ENCODE measurements around the gene ZGRF1.

Gene ZGRF1

DNA sequence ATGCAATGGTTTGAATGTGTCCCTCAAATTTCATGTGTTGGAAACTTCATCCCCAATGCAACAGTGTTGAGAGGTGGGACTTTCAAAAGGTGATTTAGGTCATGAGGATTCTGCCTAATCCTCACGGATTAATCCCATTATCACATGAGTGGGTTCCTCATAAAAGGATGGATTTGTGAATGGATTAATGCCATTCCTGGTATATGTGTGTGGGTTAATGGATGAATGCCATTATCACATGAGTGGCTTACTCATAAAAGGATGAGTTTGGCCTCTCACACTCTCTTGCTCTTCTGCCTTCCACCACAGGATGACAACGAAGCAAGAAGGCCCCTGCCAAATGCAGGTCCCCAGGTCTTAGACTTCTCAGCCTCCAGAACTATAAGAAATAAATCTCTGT lies 90.2 kb downstream of the ZGRF1 start:
- Histone ChIP-seq H3K9me3 (no peaks in the 10 kb centered on the region), H3K36me3 (no peaks in the 10 kb centered on the region), H3K4me1 (no peaks in the 10 kb centered on the region), H3K27me3 (no peaks in the 10 kb centered on the region), H3K4me3 (ENCODE audit: low read depth, low read length) (no peak overlapping the region)
- DNase-seq, result no peak
- TF ChIP-seq, protein P1, sequence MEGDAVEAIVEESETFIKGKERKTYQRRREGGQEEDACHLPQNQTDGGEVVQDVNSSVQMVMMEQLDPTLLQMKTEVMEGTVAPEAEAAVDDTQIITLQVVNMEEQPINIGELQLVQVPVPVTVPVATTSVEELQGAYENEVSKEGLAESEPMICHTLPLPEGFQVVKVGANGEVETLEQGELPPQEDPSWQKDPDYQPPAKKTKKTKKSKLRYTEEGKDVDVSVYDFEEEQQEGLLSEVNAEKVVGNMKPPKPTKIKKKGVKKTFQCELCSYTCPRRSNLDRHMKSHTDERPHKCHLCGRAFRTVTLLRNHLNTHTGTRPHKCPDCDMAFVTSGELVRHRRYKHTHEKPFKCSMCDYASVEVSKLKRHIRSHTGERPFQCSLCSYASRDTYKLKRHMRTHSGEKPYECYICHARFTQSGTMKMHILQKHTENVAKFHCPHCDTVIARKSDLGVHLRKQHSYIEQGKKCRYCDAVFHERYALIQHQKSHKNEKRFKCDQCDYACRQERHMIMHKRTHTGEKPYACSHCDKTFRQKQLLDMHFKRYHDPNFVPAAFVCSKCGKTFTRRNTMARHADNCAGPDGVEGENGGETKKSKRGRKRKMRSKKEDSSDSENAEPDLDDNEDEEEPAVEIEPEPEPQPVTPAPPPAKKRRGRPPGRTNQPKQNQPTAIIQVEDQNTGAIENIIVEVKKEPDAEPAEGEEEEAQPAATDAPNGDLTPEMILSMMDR (IDR thresholded peaks at IDR 0.05; ENCODE audit: low read depth, low read length), result no peak

DNA sequence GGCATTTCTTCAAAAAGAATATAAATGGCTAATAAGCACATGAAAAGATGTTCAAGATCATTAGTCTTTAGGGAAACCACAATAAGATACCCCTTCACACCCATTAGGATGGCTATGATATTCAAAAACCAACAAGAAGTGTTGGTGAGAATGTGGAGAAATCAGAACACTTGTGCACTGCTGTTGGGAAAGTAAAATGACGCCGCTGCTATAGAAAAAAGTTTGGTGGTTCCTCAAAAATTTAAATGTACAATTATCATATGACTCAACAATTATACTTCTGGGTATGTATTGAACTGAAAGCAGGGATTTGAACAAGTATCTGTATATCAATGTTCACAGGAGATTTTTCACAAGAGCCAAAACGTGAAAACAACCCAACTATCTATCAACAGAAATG lies 91.4 kb downstream of the ZGRF1 start:
- H3K36me3 ChIP-seq, result no peaks in the 10 kb centered on the region

DNA sequence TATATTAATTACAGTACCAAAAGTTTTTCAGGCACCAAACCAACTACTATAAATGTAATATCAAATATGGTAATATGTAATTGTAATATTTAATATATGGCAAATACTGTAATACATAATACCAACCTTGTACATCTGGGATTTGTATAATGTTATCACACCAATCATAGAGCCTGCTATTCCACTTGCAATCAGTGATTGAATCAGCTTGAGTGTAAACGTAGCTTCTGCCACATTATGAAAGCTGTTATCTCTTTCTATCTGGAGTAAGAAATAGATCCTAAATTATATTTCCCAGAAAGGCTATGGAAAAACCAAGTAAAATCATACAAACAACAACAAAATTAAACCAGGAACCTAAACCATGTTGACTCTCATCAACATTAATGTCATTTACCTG lies 96.0 kb downstream of the ZGRF1 start:
- DNase-seq, result no peak
- TF ChIP-seq, protein P1 (IDR thresholded peaks at IDR 0.05; ENCODE audit: low read depth, low read length), result no peak
- Histone ChIP-seq H3K27me3 (no peaks in the 10 kb centered on the region), H3K36me3 (no peaks in the 10 kb centered on the region), H3K9me3 (no peaks in the 10 kb centered on the region), H3K4me1 (no peaks in the 10 kb centered on the region; the same call in 1 of the 2 replicates), H3K4me3 (ENCODE audit: low read depth, low read length) (no peak overlapping the region)

More for the DNA sequence above, 91.4 kb downstream of the ZGRF1 start:
- H3K27me3 ChIP-seq, result no peaks in the 10 kb centered on the region
- no peaks in the 10 kb centered on the region; the same call in 1 of the 2 replicates for H3K4me1 ChIP-seq
- no peaks in the 10 kb centered on the region for H3K9me3 ChIP-seq
- TF ChIP-seq, protein P1 (IDR thresholded peaks at IDR 0.05; ENCODE audit: low read depth, low read length), result no peak
- DNase-seq, result no peak
- no peak overlapping the region for H3K4me3 ChIP-seq (ENCODE audit: low read depth, low read length)

DNA sequence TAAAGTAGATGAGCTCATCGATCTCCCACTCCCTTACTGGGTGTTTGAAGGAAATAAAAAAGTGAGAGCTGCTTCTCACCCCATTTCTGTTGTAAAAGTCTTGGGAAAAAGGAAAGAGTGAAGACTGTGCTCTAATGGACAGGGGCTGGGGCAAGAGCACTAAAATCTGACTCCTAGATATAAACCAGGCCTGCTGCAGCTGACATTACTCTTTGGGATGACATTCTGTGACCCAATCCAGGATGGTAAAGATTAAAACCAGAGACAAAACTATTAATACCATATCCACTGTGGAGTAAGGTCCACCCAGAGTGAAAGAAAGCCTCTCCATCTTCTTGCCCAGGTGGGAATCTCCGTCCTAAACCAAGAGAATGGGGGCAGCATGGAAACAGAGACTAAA lies 100.6 kb downstream of the ZGRF1 start:
- Histone ChIP-seq H3K36me3 (no peaks in the 10 kb centered on the region), H3K4me1 (no peaks in the 10 kb centered on the region; the same call in 1 of the 2 replicates), H3K4me3 (ENCODE audit: low read depth, low read length) (no peak overlapping the region), H3K27me3 (no peaks in the 10 kb centered on the region), H3K9me3 (no peaks in the 10 kb centered on the region)
- TF ChIP-seq, protein P1 (IDR thresholded peaks at IDR 0.05; ENCODE audit: low read depth, low read length), result no peak
- no peak for DNase-seq

DNA sequence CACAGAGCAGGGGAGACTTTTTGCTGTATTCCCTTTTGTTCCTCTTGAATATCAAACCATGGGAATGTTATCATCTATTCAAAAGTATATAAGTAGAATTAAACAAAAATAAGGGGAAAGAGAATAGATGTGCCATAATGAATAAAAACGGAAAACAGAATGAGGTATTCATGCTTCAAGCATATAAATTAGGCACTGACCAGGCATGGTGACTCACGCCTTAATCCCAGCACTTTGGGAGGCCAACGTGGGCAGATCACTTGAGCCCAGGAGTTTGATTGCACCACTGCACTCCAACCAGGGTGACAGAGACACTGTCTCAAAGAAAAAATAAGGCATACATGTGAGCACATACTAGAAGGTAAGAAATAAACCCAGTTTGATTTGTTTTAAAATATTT lies 104.4 kb downstream of the ZGRF1 start:
- Histone ChIP-seq H3K27me3 (peaks cover 6% of the 10 kb centered on the region; the same call in 1 of the 2 replicates), H3K9me3 (no peaks in the 10 kb centered on the region), H3K4me1 (no peaks in the 10 kb centered on the region), H3K36me3 (no peaks in the 10 kb centered on the region), H3K4me3 (ENCODE audit: low read depth, low read length) (no peak overlapping the region)
- DNase-seq, result no peak
- TF ChIP-seq, protein P1 (IDR thresholded peaks at IDR 0.05; ENCODE audit: low read depth, low read length), result no peak

DNA sequence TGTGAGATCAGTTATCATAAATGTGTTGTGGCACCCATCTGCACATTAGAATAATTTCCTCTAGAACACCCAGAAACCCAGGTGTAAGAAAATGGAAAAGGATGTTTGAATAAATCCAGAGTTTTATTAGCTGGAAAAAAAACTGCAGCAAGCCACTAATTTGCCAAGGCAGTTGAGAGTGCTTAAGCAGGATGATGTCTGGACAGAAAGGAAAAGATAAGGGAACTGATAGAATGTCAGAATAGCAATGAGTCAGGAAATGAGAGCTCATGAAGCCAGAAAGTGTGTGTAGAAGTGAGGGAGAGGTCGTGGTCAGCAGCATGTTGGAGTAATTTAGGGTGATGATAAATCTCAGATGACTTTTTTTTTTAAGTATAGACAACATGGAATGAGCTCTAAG lies 105.6 kb downstream of the ZGRF1 start:
- no peaks in the 10 kb centered on the region for H3K36me3 ChIP-seq
- no peak overlapping the region for H3K4me3 ChIP-seq (ENCODE audit: low read depth, low read length)
- H3K27me3 ChIP-seq, result peaks cover 10% of the 10 kb centered on the region; the same call in 1 of the 2 replicates

More for the DNA sequence above, 105.6 kb downstream of the ZGRF1 start:
- Histone ChIP-seq H3K9me3 (no peaks in the 10 kb centered on the region), H3K4me1 (no peaks in the 10 kb centered on the region)
- TF ChIP-seq, protein P1 (IDR thresholded peaks at IDR 0.05; ENCODE audit: low read depth, low read length), result no peak
- no peak for DNase-seq
